IPS-NIHi7 (cell line): ENCODE data around the gene E2F4.

Source experiments
- DNase-seq: peaks from one replicate; pipeline ENCODE4 v3.0.0; 2012; ENCODE audit warnings: mixed read lengths; ENCODE audit errors: extremely low spot score

The E2F4 gene

DNA sequence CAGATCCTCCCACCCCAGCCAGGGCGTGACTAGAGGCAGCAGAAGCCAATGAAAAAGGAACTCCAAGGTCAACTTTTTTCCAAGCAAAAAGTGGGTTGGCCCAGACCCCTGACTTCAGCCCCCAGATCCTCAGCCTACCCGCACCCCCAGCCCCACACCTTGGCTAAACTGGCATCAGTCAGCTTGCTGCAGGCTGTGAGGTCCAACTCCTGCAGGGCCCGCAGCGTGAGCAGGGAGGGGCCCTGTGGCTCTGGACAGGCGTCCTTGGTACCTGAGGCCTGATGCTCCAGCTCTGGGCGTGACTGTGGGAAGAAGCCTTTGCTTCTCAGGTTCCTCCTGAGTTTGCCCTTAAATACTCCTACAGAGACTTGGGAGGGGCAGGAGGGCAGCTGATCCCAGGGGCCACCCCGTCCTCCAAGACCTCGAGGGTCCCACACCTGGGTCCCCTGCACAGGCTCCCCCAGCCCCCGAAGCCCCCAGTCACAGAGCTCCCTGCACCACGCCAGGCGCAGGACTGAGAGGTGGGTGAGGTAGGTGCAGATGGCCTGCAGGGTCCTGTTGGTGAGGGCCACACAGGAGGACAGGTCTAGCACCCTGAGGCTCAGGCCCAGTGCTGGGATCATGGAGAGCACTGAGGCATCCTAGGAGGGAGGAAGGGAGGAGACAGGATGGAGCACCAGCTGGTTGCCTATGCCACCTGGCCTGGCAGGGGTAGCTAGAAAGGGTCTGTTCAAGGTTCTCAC is 16.4 kb downstream of the E2F4 start:
- no peak for DNase-seq

DNA sequence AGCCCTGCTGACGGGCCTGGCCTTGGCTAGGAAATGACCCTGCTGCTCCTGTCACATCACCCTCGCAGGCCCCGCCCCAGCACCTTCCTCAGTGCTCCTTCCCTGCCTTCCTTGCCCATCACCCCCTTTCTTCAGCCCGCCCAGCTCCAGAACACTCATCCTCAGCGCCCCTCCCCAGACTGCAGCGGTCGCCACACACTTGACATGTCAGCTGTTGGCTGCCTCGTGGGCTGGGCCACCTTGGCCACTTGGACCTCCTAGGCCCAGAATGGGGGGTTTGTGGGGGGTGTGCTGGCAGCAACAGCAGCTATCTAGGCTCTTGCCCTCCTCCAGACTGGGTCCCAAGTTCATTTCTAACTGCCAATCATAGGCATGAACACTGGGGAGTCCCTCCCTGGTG is 17.6 kb downstream of the E2F4 start:
- DNase-seq: no peak

DNA sequence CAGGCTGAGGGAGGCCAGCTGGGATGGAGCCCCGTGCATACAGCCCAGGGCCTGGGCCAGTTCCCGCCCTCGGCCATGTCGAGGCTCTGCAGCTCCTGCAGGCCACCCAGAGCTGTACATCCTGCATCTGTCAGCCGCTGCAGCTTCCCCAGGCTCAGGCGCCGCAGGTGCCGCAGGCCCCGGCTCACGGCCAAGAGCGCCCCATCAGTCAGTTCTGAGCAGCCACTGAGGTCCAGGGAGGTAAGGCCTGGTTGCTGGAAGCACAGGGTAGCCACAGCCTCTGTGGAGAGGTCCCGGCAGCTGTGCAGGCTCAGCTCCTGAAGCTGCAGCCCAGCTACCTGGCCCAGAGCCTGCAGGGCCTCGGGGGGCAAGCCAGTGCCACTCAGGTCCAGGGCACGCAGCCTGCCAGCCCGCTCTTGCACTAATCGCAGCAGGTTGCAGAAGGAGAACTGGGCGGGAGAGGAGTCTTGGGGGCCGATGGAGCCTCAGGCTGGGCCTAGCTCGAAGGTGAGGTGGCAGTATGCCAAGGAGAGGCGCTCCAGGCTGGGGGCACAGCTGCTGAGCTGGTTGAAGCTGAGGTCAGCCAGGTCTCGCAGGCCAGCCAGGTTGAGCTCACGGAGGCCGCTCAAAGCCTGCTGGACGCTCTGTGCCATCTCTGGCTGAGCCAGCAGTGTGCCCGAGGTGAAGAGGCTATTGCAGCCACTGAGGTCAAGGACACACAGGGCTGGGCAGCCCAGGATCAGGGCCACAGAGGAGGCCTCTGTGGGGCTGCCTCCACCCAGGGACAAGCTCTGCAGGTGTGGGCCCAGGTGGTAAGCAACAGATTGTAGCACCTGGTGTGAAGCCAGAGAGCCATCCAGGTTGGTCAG is 18.3 kb downstream of the E2F4 start:
- DNase-seq: peak; percentile 22

DNA sequence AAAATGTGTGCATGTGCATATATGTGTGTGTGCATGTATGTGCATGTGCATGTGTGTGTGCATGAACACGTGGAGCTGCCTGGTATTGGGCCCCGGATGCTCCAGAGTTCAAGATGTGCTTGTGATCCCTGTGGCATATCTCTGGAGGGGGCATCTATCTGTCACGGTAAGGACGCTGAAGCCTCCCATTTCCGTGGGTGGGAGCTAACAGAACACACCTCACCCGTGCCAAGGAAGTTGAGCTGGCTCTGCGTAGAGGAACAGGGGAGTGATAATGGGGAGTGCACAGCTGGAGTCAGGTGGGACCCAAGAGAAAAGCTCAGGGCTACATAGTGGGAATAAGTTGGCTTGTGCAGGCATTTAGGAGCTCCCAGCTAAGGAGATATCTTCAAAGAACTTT is 19.7 kb downstream of the E2F4 start:
- no peak for DNase-seq

DNA sequence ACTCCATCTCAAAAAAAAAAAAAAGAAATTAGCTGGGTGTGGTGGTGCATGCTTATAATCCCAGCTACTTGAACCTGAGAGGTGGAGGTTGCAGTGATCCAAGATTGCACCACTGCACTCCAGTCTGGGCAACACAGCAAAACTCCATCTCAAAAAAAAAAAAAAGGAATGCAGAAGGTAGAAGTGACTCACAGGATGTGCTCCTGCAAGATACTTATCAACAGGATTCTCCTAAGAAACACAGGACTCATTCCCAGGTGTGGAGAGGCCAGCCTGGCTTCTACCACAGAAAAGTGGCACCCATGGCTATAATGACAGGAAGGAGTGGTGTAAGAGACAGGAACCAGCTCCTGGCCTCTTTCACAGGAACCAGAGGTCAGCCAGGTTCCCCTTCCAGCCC is 20.8 kb downstream of the E2F4 start:
- DNase-seq: no peak

DNA sequence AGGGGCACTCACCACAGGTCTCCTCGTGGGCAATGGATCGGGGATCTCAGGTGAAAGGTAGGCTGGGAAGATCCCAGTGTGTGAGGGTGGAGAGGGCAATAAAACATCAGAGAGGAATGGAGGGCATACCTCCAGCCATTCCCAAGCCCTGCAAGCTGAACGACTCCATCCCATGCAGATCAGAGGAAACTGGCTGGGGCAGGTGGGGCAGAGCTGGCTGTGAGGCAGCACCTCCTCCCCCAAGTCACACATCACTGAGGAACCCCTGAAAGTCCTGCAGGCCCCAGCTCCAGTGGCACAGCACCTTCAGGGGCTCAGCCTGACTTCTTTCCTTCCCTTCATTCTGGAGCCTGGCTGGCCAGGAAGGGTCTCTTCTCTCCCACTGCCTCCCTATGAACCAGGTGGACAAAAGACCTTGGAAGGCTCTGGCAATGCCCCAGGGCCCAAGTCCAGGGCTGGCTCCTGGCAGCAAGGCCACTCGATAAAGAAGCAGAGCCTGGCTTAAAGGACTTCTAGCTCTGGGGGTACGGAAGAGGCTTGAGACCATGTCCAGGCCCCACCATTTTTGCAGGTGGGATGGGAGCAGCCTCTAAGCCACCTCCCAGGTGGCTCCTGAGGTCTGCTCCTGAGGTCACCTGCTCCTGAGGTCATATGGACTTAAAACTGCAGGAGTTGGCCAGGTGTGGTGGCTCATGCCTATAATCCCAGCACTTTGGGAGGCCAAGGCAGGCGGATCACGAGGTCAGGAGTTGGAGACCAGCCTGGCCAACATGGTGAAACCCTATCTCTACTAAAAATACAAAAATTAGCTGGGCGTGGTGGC is 21.5 kb downstream of the E2F4 start:
- DNase-seq: no peak

DNA sequence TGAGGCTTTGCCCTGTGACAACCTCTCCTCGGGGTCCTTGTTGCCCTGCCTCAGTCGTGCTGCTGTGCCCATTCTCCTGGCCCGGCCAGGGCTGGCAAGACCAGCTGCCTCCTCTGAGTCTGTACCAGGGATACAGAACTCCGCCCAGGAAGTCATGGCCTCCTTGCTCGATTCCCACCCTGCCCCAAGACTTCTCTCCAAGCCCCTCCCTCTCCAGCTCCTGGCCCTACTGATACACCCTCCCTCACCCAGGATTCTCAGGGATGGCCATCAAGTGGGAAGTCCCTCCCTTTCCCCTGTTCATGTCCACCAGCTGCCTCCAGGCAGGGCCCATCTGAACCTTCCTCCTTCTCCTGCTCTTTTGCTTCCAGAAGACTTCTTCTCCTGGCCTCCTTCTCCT is 23.8 kb downstream of the E2F4 start:
- peak; percentile 36 for DNase-seq

DNA sequence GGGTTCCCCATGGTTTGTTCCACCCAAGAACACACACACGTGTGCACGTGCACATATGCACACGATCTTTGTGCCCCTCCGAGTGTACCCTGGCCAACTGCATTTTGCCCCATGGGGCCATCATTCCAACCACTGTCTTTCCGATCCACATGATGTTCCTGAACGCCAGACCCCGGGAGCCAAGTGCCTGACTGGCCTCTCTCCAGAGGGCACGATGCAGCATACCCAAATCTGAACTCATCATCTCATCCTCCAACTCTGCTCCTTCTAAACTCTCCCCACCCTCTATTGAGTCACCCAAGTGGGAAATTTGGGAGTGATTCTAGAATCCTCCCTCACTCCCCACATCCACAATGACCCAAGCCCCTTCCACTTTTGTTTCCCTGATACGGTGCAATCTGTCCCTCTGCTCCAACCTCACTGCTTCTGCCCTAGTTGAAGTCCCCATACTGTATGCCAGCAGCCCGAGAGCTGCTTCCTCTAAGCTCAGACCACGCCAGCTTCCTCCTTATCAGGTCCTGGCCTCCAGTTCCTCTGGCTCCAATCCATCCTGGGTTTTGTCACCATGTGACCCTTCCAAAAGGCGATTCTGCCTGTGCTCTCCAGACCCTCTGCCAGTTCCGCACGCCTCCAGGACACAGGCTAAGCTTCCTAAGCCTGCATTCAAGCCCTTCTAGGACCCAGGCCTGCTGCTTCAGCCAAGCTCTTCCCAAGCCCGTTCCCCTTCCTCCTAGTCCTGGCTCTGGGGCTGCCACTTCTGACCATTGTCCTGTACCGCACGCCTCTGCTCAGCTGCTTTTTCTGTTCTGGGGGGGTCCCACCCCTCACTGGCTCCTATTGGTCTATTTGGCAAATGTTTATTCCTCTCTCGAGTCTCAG is 24.9 kb downstream of the E2F4 start:
- DNase-seq: no peak

DNA sequence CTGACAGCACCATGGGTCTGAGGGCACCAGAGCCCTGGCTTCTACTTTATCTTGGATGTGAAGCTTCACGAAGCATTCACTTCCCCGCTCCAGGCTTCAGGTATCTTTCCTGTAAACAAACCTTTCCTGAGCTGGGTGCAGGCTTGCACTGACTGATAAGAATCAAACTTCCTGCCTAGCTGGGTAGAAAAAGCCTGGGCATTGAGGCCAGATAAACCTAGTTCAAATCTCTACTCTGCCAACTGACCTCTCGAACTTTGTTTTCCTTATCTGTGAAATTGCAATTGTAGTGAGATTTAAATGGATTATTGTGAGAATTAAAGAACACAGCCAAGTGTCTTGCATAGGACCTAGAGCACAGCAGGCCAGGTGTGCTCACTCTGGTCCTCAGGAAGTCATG is 32.0 kb downstream of the E2F4 start:
- DNase-seq: no peak

DNA sequence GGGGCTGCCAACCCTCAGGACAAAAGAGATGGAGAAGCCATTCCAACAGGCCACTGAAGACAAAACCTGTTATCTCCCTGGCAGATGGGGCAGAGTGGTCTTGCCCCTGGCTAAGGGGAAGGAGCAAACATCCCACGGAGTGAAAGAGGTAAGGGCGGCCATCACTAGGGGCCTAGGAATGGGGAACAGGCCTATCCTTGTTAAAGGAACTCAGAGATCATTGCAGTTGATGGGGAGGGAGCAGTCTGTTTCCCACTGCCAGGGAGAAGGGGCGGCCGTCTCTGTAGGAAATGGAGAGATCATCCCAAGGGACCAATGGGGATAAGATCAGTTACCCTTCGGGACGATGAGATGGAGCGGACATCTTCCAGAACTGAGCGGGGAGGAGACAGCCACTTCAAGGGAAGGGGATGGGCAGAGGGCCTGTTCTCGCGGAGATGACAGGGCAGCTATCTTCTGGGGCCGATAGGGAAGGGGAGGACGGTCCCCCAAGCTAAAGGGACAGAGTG is 34.4 kb downstream of the E2F4 start:
- DNase-seq: no peak

DNA sequence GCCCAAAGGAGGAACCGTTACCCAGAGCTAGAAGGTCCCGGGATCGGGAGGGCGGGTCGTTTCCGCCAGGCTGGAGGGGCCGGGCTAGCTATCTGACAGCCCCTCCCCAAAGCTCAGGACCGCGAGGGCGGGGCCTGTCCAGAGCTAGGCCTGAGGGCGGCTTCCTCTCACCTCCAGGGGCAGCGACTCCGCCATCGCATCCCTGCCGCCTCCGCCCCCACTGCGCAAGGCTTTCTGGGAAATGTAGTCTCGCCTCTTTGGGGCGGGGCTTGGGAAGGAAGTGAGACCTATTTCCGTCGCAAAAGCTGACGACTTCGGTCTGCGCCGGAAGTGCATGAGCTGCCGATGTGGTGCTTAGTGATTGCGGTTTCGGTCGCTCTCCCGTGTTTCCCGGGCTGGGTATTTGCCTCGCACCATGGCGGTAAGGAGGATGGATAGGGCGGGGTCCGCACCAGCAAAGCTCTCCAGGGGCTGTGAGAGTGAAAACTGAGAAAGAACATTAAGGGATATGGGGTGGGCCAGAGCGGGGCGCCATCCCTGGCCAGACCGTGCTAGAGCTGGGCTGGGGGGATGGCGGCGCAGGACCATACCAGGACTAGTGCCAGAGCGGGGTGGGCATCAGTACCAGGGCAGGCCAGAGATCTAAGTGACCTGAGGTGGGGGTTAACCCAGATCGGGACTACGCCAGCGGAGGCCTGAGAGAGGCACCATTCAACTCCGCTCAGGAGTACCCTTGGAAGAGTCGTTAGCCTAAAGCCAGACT is 35.0 kb downstream of the E2F4 start, which contains the start of gene TMEM208:
TSS of gene TMEM208 (plus strand) at position 327 of the 763 bp plus-strand sequence. CDS start at position 416, 89 bp downstream.
- DNase-seq: peak; percentile 100

DNA sequence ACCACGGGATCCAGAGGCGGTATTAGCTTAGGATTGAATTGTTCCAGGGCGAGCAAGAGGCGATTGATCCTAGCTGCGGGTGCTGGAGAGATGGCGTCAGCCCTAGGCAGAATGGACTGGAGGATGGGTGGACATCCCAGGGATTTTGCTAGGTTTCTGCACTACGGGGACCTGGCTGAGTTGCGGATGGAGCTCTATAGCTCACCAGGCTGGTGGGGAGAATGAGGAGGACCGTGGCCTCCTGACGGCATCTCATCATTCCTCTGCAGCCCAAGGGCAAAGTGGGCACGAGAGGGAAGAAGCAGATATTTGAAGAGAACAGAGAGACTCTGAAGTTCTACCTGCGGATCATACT is 35.6 kb downstream of the E2F4 start:
- no peak for DNase-seq

DNA sequence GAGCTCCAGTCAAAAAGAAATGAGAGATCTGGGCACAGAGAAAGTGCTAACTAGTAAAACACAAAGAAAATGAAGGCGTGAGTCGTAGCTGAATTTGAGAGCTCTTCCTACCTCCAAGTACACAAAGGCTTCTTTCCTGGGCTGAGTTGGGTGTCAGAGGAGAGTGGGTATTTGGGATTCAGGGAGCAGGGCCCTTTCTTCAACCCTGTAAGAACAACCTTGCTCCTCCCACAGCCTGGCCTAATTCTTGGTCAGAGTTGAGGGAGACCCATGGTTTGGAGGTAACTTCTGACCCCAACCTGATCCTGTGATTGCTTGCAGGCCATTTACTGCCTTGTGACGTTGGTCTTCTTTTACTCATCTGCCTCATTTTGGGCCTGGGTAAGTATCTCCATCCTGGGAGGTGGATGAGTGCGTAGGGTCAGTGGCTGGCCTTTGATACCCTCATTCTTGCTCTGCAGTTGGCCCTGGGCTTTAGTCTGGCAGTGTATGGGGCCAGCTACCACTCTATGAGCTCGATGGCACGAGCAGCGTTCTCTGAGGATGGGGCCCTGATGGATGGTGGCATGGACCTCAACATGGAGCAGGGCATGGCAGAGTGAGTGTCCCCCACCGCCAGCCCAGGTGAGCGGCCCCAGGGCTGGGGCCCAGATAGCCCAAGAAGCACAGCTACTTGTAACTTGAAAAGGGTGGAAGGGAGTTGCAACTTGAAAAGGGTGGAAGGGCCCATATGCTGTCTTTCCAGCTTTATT is 36.3 kb downstream of the E2F4 start:
- DNase-seq: no peak

DNA sequence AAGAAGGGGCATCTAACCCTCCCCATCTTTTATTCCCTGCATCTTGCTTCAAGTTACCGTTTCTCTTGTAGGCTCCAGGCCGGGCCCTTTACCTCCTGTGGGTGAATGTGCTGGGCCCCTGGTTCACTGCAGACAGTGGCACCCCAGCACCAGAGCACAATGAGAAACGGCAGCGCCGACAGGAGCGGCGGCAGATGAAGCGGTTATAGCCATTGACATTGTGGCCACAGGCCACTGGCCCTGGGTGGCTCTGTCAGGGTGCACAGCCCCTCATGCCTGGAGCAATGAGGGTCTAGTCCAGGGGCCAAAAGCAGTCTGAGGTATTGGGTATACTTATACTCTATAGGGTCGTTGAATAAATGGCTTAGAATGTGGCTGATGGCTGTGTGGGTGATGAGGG is 37.0 kb downstream of the E2F4 start:
- DNase-seq: no peak

DNA sequence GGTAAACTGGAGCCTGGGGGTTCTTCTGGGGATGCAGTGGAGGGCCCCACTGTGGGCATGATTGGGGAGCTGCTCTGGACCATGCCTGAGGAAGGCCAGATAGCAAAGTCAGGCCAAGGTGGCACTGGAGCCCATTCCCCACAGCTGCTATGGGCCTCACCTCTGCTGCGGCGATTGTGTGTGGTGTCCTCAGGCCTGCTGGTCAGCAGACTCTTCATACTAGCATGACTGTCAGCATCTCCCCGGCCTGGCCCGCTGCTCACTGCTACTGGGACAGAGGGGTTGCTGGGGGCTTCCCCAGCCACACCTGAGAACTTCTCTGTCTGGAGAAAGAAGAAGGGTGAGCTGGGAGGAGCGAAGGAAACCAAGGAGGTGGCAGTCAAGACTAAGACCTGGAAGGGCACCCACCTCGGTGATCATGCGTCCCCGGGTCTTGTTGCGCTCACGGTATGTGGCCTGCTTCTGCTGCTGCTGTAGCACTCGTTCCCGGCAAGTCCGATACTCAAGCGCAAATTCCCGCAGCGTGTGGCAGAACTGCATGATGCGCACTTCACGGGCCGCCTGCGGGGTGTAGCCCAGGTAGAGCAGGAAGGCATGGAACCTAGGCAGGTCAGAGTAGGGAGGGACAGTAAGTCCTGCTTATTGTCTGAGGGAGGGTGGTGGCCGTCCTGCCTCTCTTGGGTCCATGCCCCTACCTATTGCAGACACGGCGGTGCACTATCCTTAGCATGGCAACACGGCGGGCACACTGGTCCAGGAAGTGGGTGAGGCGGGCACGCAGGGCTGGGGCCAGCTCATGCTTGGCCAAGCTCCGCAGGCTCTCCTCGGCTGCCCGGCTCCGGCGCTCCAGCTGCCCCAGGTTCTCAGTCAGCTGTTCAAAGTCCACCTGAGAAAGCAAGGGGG is 38.2 kb downstream of the E2F4 start:
- DNase-seq: no peak

DNA sequence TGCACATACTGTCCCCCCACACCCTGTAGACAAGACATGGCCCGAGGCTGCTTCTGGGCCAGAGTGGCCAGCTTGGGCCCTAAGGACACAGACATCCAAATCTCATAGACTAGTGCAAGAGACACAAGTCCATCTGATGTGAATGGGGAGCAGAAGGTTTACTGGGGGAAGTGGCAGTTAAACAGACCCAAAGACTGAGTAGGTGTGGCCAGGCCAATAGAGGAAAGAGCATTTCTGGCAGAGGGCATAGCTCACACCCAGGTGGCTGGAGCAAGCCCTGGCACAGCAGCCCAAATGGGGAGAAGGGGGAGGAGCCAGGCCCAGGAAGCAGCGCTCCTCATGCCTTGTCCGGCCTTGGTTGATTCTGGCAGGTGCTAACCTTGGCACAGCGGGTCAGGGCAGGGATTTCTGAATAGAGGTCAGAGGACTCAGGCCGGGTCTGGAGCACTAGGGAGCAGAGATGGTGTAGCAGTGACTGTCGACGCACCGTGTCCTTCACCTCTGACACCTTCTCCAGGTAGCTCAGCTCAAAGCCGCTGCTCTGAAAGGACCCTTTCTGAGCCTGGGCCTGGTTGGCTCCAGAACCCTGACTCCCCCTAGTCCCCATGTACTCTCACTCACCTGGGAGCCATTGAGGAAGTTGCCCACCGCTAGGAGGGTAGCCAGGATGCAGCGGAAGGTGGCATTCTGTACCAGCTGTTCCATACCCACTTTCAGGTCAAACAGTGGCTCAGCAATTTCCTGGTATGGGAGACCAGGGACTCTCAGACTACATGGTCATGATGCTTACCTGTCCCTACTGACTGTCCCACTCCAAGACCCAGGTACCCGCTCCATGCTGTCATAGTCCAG is 39.1 kb downstream of the E2F4 start:
- DNase-seq: no peak

DNA sequence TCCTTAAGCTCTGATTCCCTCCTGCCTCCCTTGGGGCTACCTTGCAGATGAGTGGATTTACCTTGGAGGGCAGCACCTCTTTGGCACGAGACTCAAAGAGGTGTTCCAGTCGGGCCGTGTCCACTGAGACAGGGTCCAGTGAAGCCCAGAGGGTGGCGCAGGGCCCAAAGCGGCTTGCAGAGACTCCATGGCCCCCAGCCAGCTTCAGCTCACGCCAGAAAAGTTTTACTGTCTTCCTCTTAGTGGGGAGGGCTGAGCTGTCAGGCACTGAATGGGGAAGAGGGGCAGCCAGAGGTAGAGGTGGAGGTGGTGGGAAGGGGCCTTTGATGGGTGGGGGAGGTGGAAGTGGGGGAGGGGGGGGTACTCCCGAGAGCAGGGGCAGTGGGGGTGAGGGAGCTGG is 41.6 kb downstream of the E2F4 start:
- no peak for DNase-seq

DNA sequence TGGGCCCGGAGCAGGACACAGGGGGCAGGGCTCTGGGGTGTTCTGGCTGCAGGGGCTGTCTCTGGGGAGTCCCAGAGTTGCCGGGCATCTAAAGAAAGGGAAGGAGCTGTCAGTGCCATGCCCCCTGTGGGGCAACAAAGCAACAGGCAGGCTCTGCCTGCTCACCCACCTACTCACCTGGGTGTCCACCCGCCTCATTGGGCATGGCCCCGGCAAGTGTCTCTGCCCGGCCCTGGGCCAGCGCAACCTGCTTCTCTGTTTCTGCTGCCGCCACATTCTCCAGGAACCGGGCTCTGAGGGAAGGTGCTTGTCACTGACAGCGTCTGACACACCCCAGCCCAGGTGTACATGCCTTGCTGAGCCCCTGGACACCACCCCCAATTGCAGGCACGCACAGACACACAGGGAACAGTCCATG is 42.2 kb downstream of the E2F4 start:
- no peak for DNase-seq
